SK-N-SH (cell line): ENCODE results near the gene SH3PXD2A. TPM values are rescaled to one million over a fixed set of nuclear protein-coding genes. Genes with fewer than 3 reads are reported as not detected.

ENCODE experiments used
- CTCF ChIA-PET: fragments of 300-600, 350-600 bp; formaldehyde crosslinking; extraction: SDS; loops from one replicate; lab custom pipeline; 2021; lab: Yijun Ruan, JAX
- POLR2A ChIA-PET: fragments of 350-600 bp; sonication (Branson Sonifier 250); formaldehyde crosslinking; extraction: SDS; loops from one replicate; lab custom pipeline; 2020; ENCODE audit warnings: antibody characterized with exemption, inconsistent platforms; lab: Yijun Ruan, JAX
- DNase-seq: peaks from one replicate; pipeline ENCODE4 v3.0.0; 2012
- H2AFZ ChIP-seq: fragments of 200-600 bp; sonication (generic); 2 replicates; pipeline ENCODE4 v1.8.1; 2016; ENCODE audit warnings: antibody characterized with exemption, mild to moderate bottlenecking, low read depth
- H3F3A ChIP-seq: fragments of 200-600 bp; sonication (generic); replicated peaks from 2 replicates; pipeline ENCODE3; 2016; ENCODE audit warnings: antibody characterized with exemption, mild to moderate bottlenecking; ENCODE audit not compliant: insufficient read depth
- H3K27ac ChIP-seq, 2 experiments: fragments of 200-500 bp in 1 of 2; fragments of 200-600 bp in 1 of 2; sonication (Bioruptor generic) in 1 of 2; sonication (generic), shearing (Covaris generic) in 1 of 2; 2 replicates each; pipeline versions ENCODE4 v1.5.1 to v1.6.1; 2014 to 2016; ENCODE audit warnings: low read depth in 2 of 2, inconsistent platforms in 1 of 2, low read length in 1 of 2, mild to moderate bottlenecking in 1 of 2, mixed read lengths in 1 of 2
- H3K27me3 ChIP-seq: fragments of 200-600 bp; sonication (generic), shearing (Covaris generic); 2 replicates; pipeline ENCODE4 v1.6.1; 2016; ENCODE audit warnings: mixed run types; ENCODE audit not compliant: insufficient read depth
- H3K36me3 ChIP-seq, 2 experiments: fragments of 200-500 bp in 1 of 2; fragments of 200-600 bp in 1 of 2; sonication (Bioruptor generic) in 1 of 2; sonication (generic) in 1 of 2; replicated peaks in 1 of 2; 2 replicates each; pipeline versions ENCODE3 to v1.5.1; 2014 to 2016; ENCODE audit warnings: low read length in 1 of 2, mild to moderate bottlenecking in 1 of 2; ENCODE audit not compliant: insufficient read depth in 2 of 2, control insufficient read depth in 1 of 2
- H3K4me1 ChIP-seq, 2 experiments: fragments of 200-500 bp in 1 of 2; fragments of 200-600 bp in 1 of 2; sonication (Bioruptor generic) in 1 of 2; sonication (generic), shearing (Covaris generic) in 1 of 2; 2 replicates each; pipeline versions ENCODE4 v1.5.1 to v1.6.1; 2014 to 2016; ENCODE audit warnings: low read depth in 1 of 2, low read length in 1 of 2, mixed run types in 1 of 2; ENCODE audit not compliant: insufficient read depth in 2 of 2, control insufficient read depth in 1 of 2
- H3K4me2 ChIP-seq: fragments of 200-600 bp; sonication (generic), shearing (Covaris generic); 2 replicates; pipeline ENCODE4 v1.6.1; 2017; ENCODE audit warnings: mixed run types
- H3K4me3 ChIP-seq, 2 experiments: fragments of 200-500 bp in 1 of 2; fragments of 200-600 bp in 1 of 2; sonication (Bioruptor generic) in 1 of 2; sonication (generic), shearing (Covaris generic) in 1 of 2; 2 replicates each; pipeline versions ENCODE4 v1.5.1 to v1.8.1; 2014 to 2016; ENCODE audit warnings: low read depth in 2 of 2, inconsistent platforms in 1 of 2, low read length in 1 of 2, mild to moderate bottlenecking in 1 of 2, mixed read lengths in 1 of 2, moderate library complexity in 1 of 2
- H3K79me2 ChIP-seq: fragments of 200-600 bp; sonication (generic); 2 replicates; pipeline ENCODE4 v1.8.1; 2017; ENCODE audit warnings: mild to moderate bottlenecking; ENCODE audit not compliant: insufficient read depth
- H3K9ac ChIP-seq: fragments of 200-600 bp; sonication (generic); 2 replicates; pipeline ENCODE4 v1.6.1; 2017; ENCODE audit warnings: mixed run types
- H3K9me2 ChIP-seq: fragments of 200-600 bp; sonication (generic); 2 replicates; pipeline ENCODE4 v1.6.1; 2017; ENCODE audit warnings: mixed run types
- H3K9me3 ChIP-seq: fragments of 200-600 bp; sonication (generic); 2 replicates; pipeline ENCODE4 v1.6.1; 2017; ENCODE audit warnings: mixed run types, mild to moderate bottlenecking, moderate library complexity
- H4K20me1 ChIP-seq: fragments of 200-600 bp; sonication (generic); 2 replicates; pipeline ENCODE4 v1.6.1; 2017; ENCODE audit warnings: mild to moderate bottlenecking, mixed run types; ENCODE audit not compliant: insufficient read depth
- ELF1 ChIP-seq: IDR thresholded peaks from 2 replicates; pipeline ENCODE4 v1.4.0; 2012
- EP300 ChIP-seq, 2 experiments: IDR thresholded peaks; 2 replicates each; pipeline versions ENCODE4 v1.4.0 to v1.6.1; 2012; ENCODE audit warnings: borderline replicate concordance in 1 of 2, low read depth in 1 of 2, low read length in 1 of 2
- EZH2phosphoT487 ChIP-seq: fragments of 200-600 bp; sonication (generic); IDR thresholded peaks from 2 replicates; pipeline ENCODE4 v1.6.1; 2017; ENCODE audit warnings: low read depth, mixed run types, mild to moderate bottlenecking, antibody characterized with exemption, moderate library complexity, borderline replicate concordance
- FOXJ3 ChIP-seq: sonication (generic); formaldehyde crosslinking; IDR thresholded peaks from 2 replicates; pipeline ENCODE4 v1.5.1; 2020; ENCODE audit warnings: mild to moderate bottlenecking, missing genetic modification reagents
- GABPA ChIP-seq: IDR thresholded peaks from 2 replicates; pipeline ENCODE4 v1.4.0; 2012; ENCODE audit warnings: low read depth, mild to moderate bottlenecking
- GATA2 ChIP-seq: sonication (generic); formaldehyde crosslinking; IDR thresholded peaks from 2 replicates; pipeline ENCODE4 v1.5.0; 2020; ENCODE audit warnings: mild to moderate bottlenecking, missing genetic modification reagents
- JUND ChIP-seq: IDR thresholded peaks from 2 replicates; pipeline ENCODE4 v1.4.0; 2012
- MAX ChIP-seq: IDR thresholded peaks from 2 replicates; pipeline ENCODE4 v1.4.0; 2012; ENCODE audit warnings: low read depth
- MXI1 ChIP-seq: IDR thresholded peaks from 2 replicates; pipeline ENCODE4 v1.6.1; 2012; ENCODE audit warnings: mild to moderate bottlenecking, low read depth, low read length, improper control_type of control experiment
- NRF1 ChIP-seq: IDR thresholded peaks from 2 replicates; pipeline ENCODE4 v1.6.1; 2012; ENCODE audit warnings: low read depth, mild to moderate bottlenecking, low read length
- PBX3 ChIP-seq: IDR thresholded peaks from 2 replicates; pipeline ENCODE4; 2012
- POLR2AphosphoS5 ChIP-seq: IDR thresholded peaks from 2 replicates; pipeline ENCODE4 v1.6.1; 2012; ENCODE audit warnings: low read depth, low read length
- RAD21 ChIP-seq: IDR thresholded peaks from 2 replicates; pipeline ENCODE4 v1.6.1; 2012; ENCODE audit warnings: mild to moderate bottlenecking, low read length
- ZBTB33 ChIP-seq: IDR thresholded peaks from 2 replicates; pipeline ENCODE4 v1.4.0; 2012; ENCODE audit warnings: low read depth, borderline replicate concordance
- WGBS: methylation state at CpG from one replicate; pipeline ENCODE4 v1.1.6; 2017; ENCODE audit warnings: low lambda C conversion rate; 5-methylcytosine and 5-hydroxymethylcytosine counted together
- polyA plus RNA-seq, 3 experiments: library from polyadenylated mRNA; depleted of rRNA; stranded (reverse); fragments of >200 nt; gene quantifications; 2 replicates each; pipeline ENCODE4 v1.2.3, GENCODE V29; 2012
- TF ChIP-seq, protein P1 (sequence below): fragments of 150-350 bp; IDR thresholded peaks from 2 replicates; pipeline ENCODE4 v1.6.1; 2017; ENCODE audit warnings: antibody characterized with exemption, low read length, low read depth, borderline replicate concordance
- TF ChIP-seq, protein P2 (sequence below): IDR thresholded peaks from 2 replicates; pipeline ENCODE4 v1.6.1; 2012; ENCODE audit warnings: mild to moderate bottlenecking, low read depth, low read length, moderate library complexity

The SH3PXD2A gene
- polyA plus RNA-seq, 1 of the 3 experiments (the other 2 are of a cell fraction) = 2.5 TPM

DNA sequence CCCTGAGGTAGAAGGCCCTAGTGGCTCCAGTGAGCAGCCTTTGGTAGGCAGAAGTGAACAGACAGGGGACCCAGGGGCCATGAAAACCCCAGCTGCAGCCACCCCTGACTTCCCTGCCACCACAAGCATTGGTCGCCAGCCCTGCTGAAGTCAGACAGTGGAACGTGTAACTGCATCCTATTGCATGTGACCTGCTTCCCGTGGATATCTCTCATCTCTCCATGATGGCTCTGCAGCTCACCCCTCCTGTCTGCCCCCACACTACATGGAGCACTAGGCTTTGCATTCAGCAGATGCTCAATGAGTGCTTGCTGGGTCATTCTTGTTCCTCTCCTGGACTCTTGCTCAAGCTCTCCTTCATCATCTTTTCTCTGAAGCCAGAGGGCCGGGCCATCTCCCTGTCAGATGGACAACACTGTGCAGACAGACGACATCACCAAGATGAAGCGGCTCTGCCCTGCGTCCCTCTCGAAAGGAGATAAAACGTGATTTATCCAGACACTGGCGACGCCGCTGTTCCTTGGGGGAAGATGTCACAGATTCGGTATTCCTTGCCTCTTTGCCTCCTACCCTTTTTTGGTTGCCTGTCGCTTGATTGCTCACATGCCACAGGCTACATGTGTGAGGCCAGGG, 117.5 kb downstream of the SH3PXD2A start:
- DNase-seq = peak; percentile 58
- H3F3A ChIP-seq = peaks cover 13% of the 10 kb centered on the region
- peak overlapping the region; percentile 77 for H3K4me2 ChIP-seq
- no peaks in the 10 kb centered on the region for H3K27me3 ChIP-seq
- CTCF ChIA-PET = interaction anchor here (0.8 to 2.3 kb wide), 9 partner anchors 9 to 38 kb away, joined by 3 to 8 read pairs (median 5); no protein-coding TSS in a partner anchor
- no peaks in the 10 kb centered on the region for H3K9me3 ChIP-seq
- H3K9me2 ChIP-seq = no peaks in the 10 kb centered on the region
- TF ChIP-seq PBX3 = no peak
- TF ChIP-seq GABPA = no peak
- TF ChIP-seq GATA2 (CRISPR knock-in tag) = peak; percentile 55
- no peak for TF ChIP-seq ELF1
- no peak for TF ChIP-seq JUND
- no peak for TF ChIP-seq EZH2phosphoT487
- 0 out of 2 replicates have a peak, but pooled peaks have one; percentile 6 for TF ChIP-seq MAX
- TF ChIP-seq ZBTB33 = no peak
- TF ChIP-seq POLR2AphosphoS5 = no peak
- TF ChIP-seq, protein P1, sequence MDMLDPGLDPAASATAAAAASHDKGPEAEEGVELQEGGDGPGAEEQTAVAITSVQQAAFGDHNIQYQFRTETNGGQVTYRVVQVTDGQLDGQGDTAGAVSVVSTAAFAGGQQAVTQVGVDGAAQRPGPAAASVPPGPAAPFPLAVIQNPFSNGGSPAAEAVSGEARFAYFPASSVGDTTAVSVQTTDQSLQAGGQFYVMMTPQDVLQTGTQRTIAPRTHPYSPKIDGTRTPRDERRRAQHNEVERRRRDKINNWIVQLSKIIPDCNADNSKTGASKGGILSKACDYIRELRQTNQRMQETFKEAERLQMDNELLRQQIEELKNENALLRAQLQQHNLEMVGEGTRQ = no peak
- TF ChIP-seq FOXJ3 = peak; percentile 5; the same call in 1 of the 2 replicates
- no peak for TF ChIP-seq RAD21
- TF ChIP-seq MXI1 = peak; percentile 5; the same call in 1 of the 2 replicates
- TF ChIP-seq EP300 (IDR thresholded peaks at IDR 0.05; ENCODE audit: borderline replicate concordance in 1 of 2, low read depth in 1 of 2, low read length in 1 of 2) = peak in 1 of 2 experiments; percentile 39; a peak in 2 of 4 replicates
- TF ChIP-seq, protein P2, sequence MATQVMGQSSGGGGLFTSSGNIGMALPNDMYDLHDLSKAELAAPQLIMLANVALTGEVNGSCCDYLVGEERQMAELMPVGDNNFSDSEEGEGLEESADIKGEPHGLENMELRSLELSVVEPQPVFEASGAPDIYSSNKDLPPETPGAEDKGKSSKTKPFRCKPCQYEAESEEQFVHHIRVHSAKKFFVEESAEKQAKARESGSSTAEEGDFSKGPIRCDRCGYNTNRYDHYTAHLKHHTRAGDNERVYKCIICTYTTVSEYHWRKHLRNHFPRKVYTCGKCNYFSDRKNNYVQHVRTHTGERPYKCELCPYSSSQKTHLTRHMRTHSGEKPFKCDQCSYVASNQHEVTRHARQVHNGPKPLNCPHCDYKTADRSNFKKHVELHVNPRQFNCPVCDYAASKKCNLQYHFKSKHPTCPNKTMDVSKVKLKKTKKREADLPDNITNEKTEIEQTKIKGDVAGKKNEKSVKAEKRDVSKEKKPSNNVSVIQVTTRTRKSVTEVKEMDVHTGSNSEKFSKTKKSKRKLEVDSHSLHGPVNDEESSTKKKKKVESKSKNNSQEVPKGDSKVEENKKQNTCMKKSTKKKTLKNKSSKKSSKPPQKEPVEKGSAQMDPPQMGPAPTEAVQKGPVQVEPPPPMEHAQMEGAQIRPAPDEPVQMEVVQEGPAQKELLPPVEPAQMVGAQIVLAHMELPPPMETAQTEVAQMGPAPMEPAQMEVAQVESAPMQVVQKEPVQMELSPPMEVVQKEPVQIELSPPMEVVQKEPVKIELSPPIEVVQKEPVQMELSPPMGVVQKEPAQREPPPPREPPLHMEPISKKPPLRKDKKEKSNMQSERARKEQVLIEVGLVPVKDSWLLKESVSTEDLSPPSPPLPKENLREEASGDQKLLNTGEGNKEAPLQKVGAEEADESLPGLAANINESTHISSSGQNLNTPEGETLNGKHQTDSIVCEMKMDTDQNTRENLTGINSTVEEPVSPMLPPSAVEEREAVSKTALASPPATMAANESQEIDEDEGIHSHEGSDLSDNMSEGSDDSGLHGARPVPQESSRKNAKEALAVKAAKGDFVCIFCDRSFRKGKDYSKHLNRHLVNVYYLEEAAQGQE = no peak
- TF ChIP-seq NRF1 = no peak
- H3K79me2 ChIP-seq = no peaks in the 10 kb centered on the region
- WGBS = 75% methylated on average over 14 of the region's 14 CpGs
- peak overlapping the region; percentile 90 to 91; a peak in 3 of 4 replicates for H3K27ac ChIP-seq
- no peaks in the 10 kb centered on the region for H3K36me3 ChIP-seq
- H2AFZ ChIP-seq = no peak overlapping the region
- POLR2A ChIA-PET = interaction anchor here (0.8 to 1.9 kb wide), 2 partner anchors 15 to 110 kb away, joined by 4 read pairs; no protein-coding TSS in a partner anchor
- H3K9ac ChIP-seq = peak overlapping the region; percentile 30; the same call in 1 of the 2 replicates
- no peak overlapping the region for H3K4me3 ChIP-seq
- peaks cover 39 to 71% of the 10 kb centered on the region in 2 experiments for H3K4me1 ChIP-seq
- H4K20me1 ChIP-seq = no peaks in the 10 kb centered on the region
